C4-2B (cell line): ENCODE results near the gene ABCB7.

Experiments
- CTCF ChIP-seq: fragments of 450-650 bp; conservative IDR thresholded peaks from 2 replicates; pipeline ENCODE4 v1.5.1; 2017; ENCODE audit warnings: mild to moderate bottlenecking
- ZFX ChIP-seq: fragments of 450-650 bp; IDR thresholded peaks from 2 replicates; pipeline ENCODE4 v1.6.1; 2017

- TF ChIP-seq CTCF (no peak), ZFX (no peak)
Observed at GRCh38 chrX:75113664-75114063, 42.4 kb downstream of the ABCB7 start.
